Measurements from ENCODE around the gene ZNF627. TPM values are rescaled to one million over a fixed set of nuclear protein-coding genes. Genes with fewer than 3 reads are reported as not detected.

ZNF627 gene
- total and polyA plus RNA-seq, 7 experiments from 2014 or later = 5.2 to 15.4 (median 12.3) TPM

- H3K27me3 Mint-ChIP-seq = peaks cover 0 to 25% (median 16%) of the 10 kb centered on the region in 5 donors
- Histone ChIP-seq H3K36me3 (ENCODE audit: control insufficient read depth in 2 of 3, insufficient read depth in 3 of 3, low read length in 3 of 3) (no peaks in the 10 kb centered on the region), H3K27ac (ENCODE audit: low read depth, low read length) (no peak overlapping the region), H3K4me3 (ENCODE audit: low read length) (no peak overlapping the region), H3K27me3 (ENCODE audit: control insufficient read depth in 2 of 2, insufficient read depth in 2 of 2, low read length in 2 of 2) (peaks cover 0 to 3% of the 10 kb centered on the region in 2 donors), H3K9me3 (ENCODE audit: control insufficient read depth in 2 of 3, low read length in 3 of 3) (no peaks in the 10 kb centered on the region), H3K4me1 (ENCODE audit: control insufficient read depth in 2 of 2, insufficient read depth in 2 of 2, low read length in 2 of 2) (peaks cover 4 to 7% of the 10 kb centered on the region in 2 donors)
- CTCF ChIA-PET = no interaction called here
- peaks cover 0 to 8% (median 0%) of the 10 kb centered on the region in 5 donors for H3K36me3 Mint-ChIP-seq
- H3K4me3 Mint-ChIP-seq = no peak overlapping the region
- intact Hi-C loops (cut with micrococcal nuclease) = no loop called here
- POLR2A ChIA-PET = interaction anchor here (0.5 kb wide), 1 partner anchor 82 kb away, joined by 4 read pairs; no protein-coding TSS in a partner anchor
- ATAC-seq (no peak), DNase-seq (no peak)
- peaks cover 0 to 14% (median 0%) of the 10 kb centered on the region in 11 donors for H3K9me3 Mint-ChIP-seq
- H3K27ac Mint-ChIP-seq = no peak overlapping the region
- peaks cover 0 to 9% (median 4%) of the 10 kb centered on the region in 7 donors for H3K4me1 Mint-ChIP-seq
Observed at GRCh38 chr19:11641244-11641643, 44.0 kb downstream of the ZNF627 start.

DNA sequence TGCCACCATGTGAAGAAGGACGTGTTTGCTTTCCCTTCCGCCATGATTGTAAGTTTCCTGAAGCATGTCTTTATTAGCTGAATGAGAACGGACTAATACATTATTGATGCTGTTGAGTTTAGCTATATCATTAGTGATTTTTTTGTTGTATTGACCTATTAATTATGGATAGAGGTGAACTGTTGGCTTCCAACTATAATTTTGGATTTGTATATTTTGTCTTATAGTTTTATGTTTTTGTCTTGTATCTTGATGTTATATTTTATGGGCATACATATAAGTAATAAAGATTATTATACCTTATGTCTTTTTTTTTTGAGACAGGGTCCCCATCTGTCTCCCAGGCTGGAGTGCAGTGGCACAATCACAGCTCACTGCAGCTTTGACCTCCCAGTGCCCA, 45.6 kb downstream of the ZNF627 start:
- Mint-ChIP-seq H3K27ac (no peak overlapping the region), H3K4me1 (peaks cover 0 to 9% (median 4%) of the 10 kb centered on the region in 7 donors), H3K9me3 (peaks cover 0 to 13% (median 2%) of the 10 kb centered on the region in 11 donors), H3K4me3 (peak overlapping the region in 1 of 10 donors; percentile 52), H3K36me3 (peaks cover 0 to 12% (median 2%) of the 10 kb centered on the region in 5 donors), H3K27me3 (peaks cover 0 to 25% (median 16%) of the 10 kb centered on the region in 5 donors)
- Histone ChIP-seq H3K4me1 (ENCODE audit: control insufficient read depth in 2 of 2, insufficient read depth in 2 of 2, low read length in 2 of 2) (peaks cover 4 to 7% of the 10 kb centered on the region in 2 donors), H3K27me3 (ENCODE audit: control insufficient read depth in 2 of 2, insufficient read depth in 2 of 2, low read length in 2 of 2) (peaks cover 0 to 3% of the 10 kb centered on the region in 2 donors), H3K4me3 (ENCODE audit: low read length) (no peak overlapping the region), H3K36me3 (ENCODE audit: control insufficient read depth in 2 of 3, insufficient read depth in 3 of 3, low read length in 3 of 3) (no peaks in the 10 kb centered on the region), H3K27ac (ENCODE audit: low read depth, low read length) (no peak overlapping the region), H3K9me3 (ENCODE audit: control insufficient read depth in 2 of 3, low read length in 3 of 3) (no peaks in the 10 kb centered on the region)
- ATAC-seq (no peak), DNase-seq (no peak)
- POLR2A ChIA-PET = no interaction called here
- CTCF ChIA-PET = no interaction called here
- intact Hi-C loops (cut with micrococcal nuclease) = no loop called here

GRCh38 chr19:11649941-11650340, 52.7 kb downstream of the ZNF627 start:
- Mint-ChIP-seq H3K27ac (no peak overlapping the region), H3K36me3 (peaks cover 0 to 38% (median 4%) of the 10 kb centered on the region in 5 donors), H3K4me3 (no peak overlapping the region), H3K27me3 (no peaks in the 10 kb centered on the region), H3K4me1 (no peaks in the 10 kb centered on the region), H3K9me3 (peaks cover 9 to 63% (median 32%) of the 10 kb centered on the region in 11 donors)
- ChIA-PET POLR2A (no interaction called here), CTCF (no interaction called here)
- DNase-seq = no peak
- Histone ChIP-seq H3K27me3 (ENCODE audit: control insufficient read depth in 2 of 2, insufficient read depth in 2 of 2, low read length in 2 of 2) (no peaks in the 10 kb centered on the region), H3K27ac (ENCODE audit: low read depth, low read length) (no peak overlapping the region), H3K9me3 (ENCODE audit: control insufficient read depth in 2 of 3, low read length in 3 of 3) (peaks cover 0 to 38% (median 4%) of the 10 kb centered on the region in 3 experiments), H3K36me3 (ENCODE audit: control insufficient read depth in 2 of 3, insufficient read depth in 3 of 3, low read length in 3 of 3) (no peaks in the 10 kb centered on the region), H3K4me3 (ENCODE audit: low read length) (no peak overlapping the region), H3K4me1 (ENCODE audit: control insufficient read depth in 2 of 2, insufficient read depth in 2 of 2, low read length in 2 of 2) (no peaks in the 10 kb centered on the region)
- intact Hi-C loops (cut with micrococcal nuclease) = no loop called here
- no peak for ATAC-seq

GRCh38 chr19:11651062-11651461, 53.8 kb downstream of the ZNF627 start:
- Mint-ChIP-seq H3K27ac (no peak overlapping the region), H3K4me1 (no peaks in the 10 kb centered on the region), H3K4me3 (no peak overlapping the region), H3K27me3 (no peaks in the 10 kb centered on the region), H3K36me3 (peaks cover 0 to 38% (median 4%) of the 10 kb centered on the region in 5 donors), H3K9me3 (peaks cover 9 to 74% (median 38%) of the 10 kb centered on the region in 11 donors)
- Histone ChIP-seq H3K27ac (ENCODE audit: low read depth, low read length) (no peak overlapping the region), H3K36me3 (ENCODE audit: control insufficient read depth in 2 of 3, insufficient read depth in 3 of 3, low read length in 3 of 3) (no peaks in the 10 kb centered on the region), H3K4me1 (ENCODE audit: control insufficient read depth in 2 of 2, insufficient read depth in 2 of 2, low read length in 2 of 2) (no peaks in the 10 kb centered on the region), H3K4me3 (ENCODE audit: low read length) (no peak overlapping the region), H3K9me3 (ENCODE audit: control insufficient read depth in 2 of 3, low read length in 3 of 3) (peaks cover 0 to 38% (median 4%) of the 10 kb centered on the region in 3 experiments), H3K27me3 (ENCODE audit: control insufficient read depth in 2 of 2, insufficient read depth in 2 of 2, low read length in 2 of 2) (no peaks in the 10 kb centered on the region)
- DNase-seq = no peak
- no peak for ATAC-seq
- ChIA-PET CTCF (no interaction called here), POLR2A (no interaction called here)
- intact Hi-C loops (cut with micrococcal nuclease) = no loop called here

DNA sequence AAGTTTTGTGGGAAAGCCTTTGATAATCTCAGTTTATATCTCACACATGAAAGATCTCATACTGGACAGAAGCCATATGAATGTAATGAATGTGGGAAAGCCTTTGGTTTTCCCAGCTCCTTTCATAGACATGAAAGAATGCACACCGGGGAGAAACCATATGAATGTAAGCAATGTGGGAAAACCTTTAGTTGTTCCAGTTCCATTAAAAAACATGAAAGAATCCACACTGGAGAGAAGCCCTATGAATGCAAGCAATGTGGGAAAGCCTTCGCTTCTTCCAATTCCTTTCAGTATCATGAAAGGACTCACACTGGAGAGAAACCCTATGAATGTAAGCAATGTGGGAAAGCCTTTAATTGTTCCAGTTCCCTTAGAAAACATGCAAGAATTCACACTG, 54.8 kb downstream of the ZNF627 start:
- H3K27me3 Mint-ChIP-seq = no peaks in the 10 kb centered on the region
- Histone ChIP-seq H3K4me3 (ENCODE audit: low read length) (no peak overlapping the region), H3K36me3 (ENCODE audit: control insufficient read depth in 2 of 3, insufficient read depth in 3 of 3, low read length in 3 of 3) (no peaks in the 10 kb centered on the region), H3K27me3 (ENCODE audit: control insufficient read depth in 2 of 2, insufficient read depth in 2 of 2, low read length in 2 of 2) (no peaks in the 10 kb centered on the region), H3K9me3 (ENCODE audit: control insufficient read depth in 2 of 3, low read length in 3 of 3) (peaks cover 0 to 38% (median 4%) of the 10 kb centered on the region in 3 experiments), H3K27ac (ENCODE audit: low read depth, low read length) (no peak overlapping the region), H3K4me1 (ENCODE audit: control insufficient read depth in 2 of 2, insufficient read depth in 2 of 2, low read length in 2 of 2) (no peaks in the 10 kb centered on the region)
- peaks cover 0 to 39% (median 4%) of the 10 kb centered on the region in 5 donors for H3K36me3 Mint-ChIP-seq
- POLR2A ChIA-PET = no interaction called here
- no peak overlapping the region for H3K4me3 Mint-ChIP-seq
- intact Hi-C loops (cut with micrococcal nuclease) = no loop called here
- H3K9me3 Mint-ChIP-seq = peaks cover 9 to 79% (median 43%) of the 10 kb centered on the region in 11 donors
- ATAC-seq (no peak), DNase-seq (no peak)
- H3K27ac Mint-ChIP-seq = no peak overlapping the region
- CTCF ChIA-PET = no interaction called here
- no peaks in the 10 kb centered on the region for H3K4me1 Mint-ChIP-seq

- no peak overlapping the region for H3K27ac ChIP-seq (ENCODE audit: low read depth, low read length)
- no peak for DNase-seq
- no peak for ATAC-seq
- H3K9me3 ChIP-seq (ENCODE audit: control insufficient read depth in 2 of 3, low read length in 3 of 3) = peaks cover 0 to 38% (median 4%) of the 10 kb centered on the region in 3 experiments
- H3K36me3 Mint-ChIP-seq = peaks cover 0 to 39% (median 4%) of the 10 kb centered on the region in 5 donors
- H3K9me3 Mint-ChIP-seq = peaks cover 9 to 79% (median 43%) of the 10 kb centered on the region in 11 donors
- H3K27me3 ChIP-seq (ENCODE audit: control insufficient read depth in 2 of 2, insufficient read depth in 2 of 2, low read length in 2 of 2) = no peaks in the 10 kb centered on the region
- no peak overlapping the region for H3K27ac Mint-ChIP-seq
- H3K4me3 ChIP-seq (ENCODE audit: low read length) = no peak overlapping the region
- no peak overlapping the region for H3K4me3 Mint-ChIP-seq
- no peaks in the 10 kb centered on the region for H3K27me3 Mint-ChIP-seq
- no peaks in the 10 kb centered on the region for H3K4me1 ChIP-seq (ENCODE audit: control insufficient read depth in 2 of 2, insufficient read depth in 2 of 2, low read length in 2 of 2)
- ChIA-PET CTCF (no interaction called here), POLR2A (no interaction called here)
- intact Hi-C loops (cut with micrococcal nuclease) = no loop called here
- no peaks in the 10 kb centered on the region for H3K36me3 ChIP-seq (ENCODE audit: control insufficient read depth in 2 of 3, insufficient read depth in 3 of 3, low read length in 3 of 3)
- no peaks in the 10 kb centered on the region for H3K4me1 Mint-ChIP-seq
Observed at GRCh38 chr19:11652492-11652891, 55.2 kb downstream of the ZNF627 start.

GRCh38 chr19:11656535-11656934, 59.3 kb downstream of the ZNF627 start:
- ChIA-PET POLR2A (no interaction called here), CTCF (no interaction called here)
- Mint-ChIP-seq H3K4me3 (no peak overlapping the region), H3K27ac (no peak overlapping the region), H3K9me3 (peaks cover 5 to 51% (median 31%) of the 10 kb centered on the region in 11 donors), H3K27me3 (peaks cover 0 to 4% (median 0%) of the 10 kb centered on the region in 5 donors), H3K36me3 (peaks cover 0 to 28% (median 0%) of the 10 kb centered on the region in 5 donors), H3K4me1 (no peaks in the 10 kb centered on the region)
- Histone ChIP-seq H3K36me3 (ENCODE audit: control insufficient read depth in 2 of 3, insufficient read depth in 3 of 3, low read length in 3 of 3) (no peaks in the 10 kb centered on the region), H3K4me1 (ENCODE audit: control insufficient read depth in 2 of 2, insufficient read depth in 2 of 2, low read length in 2 of 2) (no peaks in the 10 kb centered on the region), H3K27ac (ENCODE audit: low read depth, low read length) (no peak overlapping the region), H3K27me3 (ENCODE audit: control insufficient read depth in 2 of 2, insufficient read depth in 2 of 2, low read length in 2 of 2) (no peaks in the 10 kb centered on the region), H3K9me3 (ENCODE audit: control insufficient read depth in 2 of 3, low read length in 3 of 3) (peaks cover 0 to 33% (median 3%) of the 10 kb centered on the region in 3 experiments), H3K4me3 (ENCODE audit: low read length) (no peak overlapping the region)
- DNase-seq (no peak), ATAC-seq (no peak)
- intact Hi-C loops (cut with micrococcal nuclease) = no loop called here

Measured in naive thymus-derived CD4-positive, alpha-beta T cell (primary cell).